ENCODE measurements around the gene CPM. TPM values are rescaled to one million over a fixed set of nuclear protein-coding genes. Genes with fewer than 3 reads are reported as not detected.
"Not testable (repeated sequence)": the region's sequence is repeated elsewhere in the genome, so short reads cannot be mapped to it uniquely, and the experiment has no call there.

CPM gene
- total and polyA plus RNA-seq, 9 donors, result 21.3 to 64.6 (median 37.9) TPM

GRCh38 chr12:68823696-68824095 lies 109.3 kb downstream of the CPM start:
- TF ChIP-seq EP300 (IDR thresholded peaks at IDR 0.05) (no peak), POLR2A (IDR thresholded peaks at IDR 0.05) (no peak), CTCF (IDR thresholded peaks at IDR 0.05) (no peak)
- WGBS, 3 donors, result 21 to 35% (median 34%) methylated on average over 3 of the region's 3 CpGs
- Histone ChIP-seq H3K27me3 (no peaks in the 10 kb centered on the region), H3K4me3 (no peak overlapping the region), H3K9me3 (no peaks in the 10 kb centered on the region), H3K36me3 (no peaks in the 10 kb centered on the region), H3K27ac (no peak overlapping the region), H3K4me1 (ENCODE audit: insufficient read depth) (no peaks in the 10 kb centered on the region)
- intact Hi-C loops (cut with DNase I), result no loop called here
- no peak for DNase-seq

- H3K27me3 ChIP-seq, result no peaks in the 10 kb centered on the region
- 86 to 92% (median 87%) methylated on average over 6 of the region's 6 CpGs for WGBS, 3 donors
- no peak for TF ChIP-seq CTCF (IDR thresholded peaks at IDR 0.05)
- TF ChIP-seq POLR2A (IDR thresholded peaks at IDR 0.05), result no peak
- TF ChIP-seq EP300 (IDR thresholded peaks at IDR 0.05), result no peak
- intact Hi-C loops (cut with DNase I), result no loop called here
- DNase-seq, result no peak
- no peaks in the 10 kb centered on the region for H3K9me3 ChIP-seq
- H3K36me3 ChIP-seq, result no peaks in the 10 kb centered on the region
- no peak overlapping the region for H3K27ac ChIP-seq
- H3K4me1 ChIP-seq (ENCODE audit: insufficient read depth), result no peaks in the 10 kb centered on the region
- H3K4me3 ChIP-seq, result no peak overlapping the region
Observed at GRCh38 chr12:68821357-68822188, 111.4 kb downstream of the CPM start.

GRCh38 chr12:68819481-68819880 lies 113.5 kb downstream of the CPM start:
- intact Hi-C loops (cut with DNase I); H3K27ac ChIP-seq; H3K4me3 ChIP-seq; H3K4me1 ChIP-seq (ENCODE audit: insufficient read depth); H3K36me3 ChIP-seq; H3K9me3 ChIP-seq; DNase-seq; H3K27me3 ChIP-seq: not testable (repeated sequence)
- 93 to 95% (median 94%) methylated on average over 13 of the region's 13 CpGs for WGBS, 3 donors

GRCh38 chr12:68815928-68816800 lies 116.8 kb downstream of the CPM start:
- no peak overlapping the region for H3K27ac ChIP-seq
- TF ChIP-seq POLR2A (IDR thresholded peaks at IDR 0.05), result no peak
- no peak for TF ChIP-seq CTCF (IDR thresholded peaks at IDR 0.05)
- TF ChIP-seq EP300 (IDR thresholded peaks at IDR 0.05), result no peak
- no peak for DNase-seq
- H3K36me3 ChIP-seq, result no peaks in the 10 kb centered on the region
- H3K9me3 ChIP-seq, result no peaks in the 10 kb centered on the region
- intact Hi-C loops (cut with DNase I), result no loop called here
- 90 to 94% (median 93%) methylated on average over 8 of the region's 8 CpGs for WGBS, 3 donors
- H3K27me3 ChIP-seq, result no peaks in the 10 kb centered on the region
- H3K4me3 ChIP-seq, result no peak overlapping the region
- H3K4me1 ChIP-seq (ENCODE audit: insufficient read depth), result peaks cover 3% of the 10 kb centered on the region
